Measurements from ENCODE around the gene HEATR9. TPM values are rescaled to one million over a fixed set of nuclear protein-coding genes. Genes with fewer than 3 reads are reported as not detected.

The HEATR9 gene
- total RNA-seq, 4 donors from 2014 or later = 0.15 TPM; not detected in 3

DNA sequence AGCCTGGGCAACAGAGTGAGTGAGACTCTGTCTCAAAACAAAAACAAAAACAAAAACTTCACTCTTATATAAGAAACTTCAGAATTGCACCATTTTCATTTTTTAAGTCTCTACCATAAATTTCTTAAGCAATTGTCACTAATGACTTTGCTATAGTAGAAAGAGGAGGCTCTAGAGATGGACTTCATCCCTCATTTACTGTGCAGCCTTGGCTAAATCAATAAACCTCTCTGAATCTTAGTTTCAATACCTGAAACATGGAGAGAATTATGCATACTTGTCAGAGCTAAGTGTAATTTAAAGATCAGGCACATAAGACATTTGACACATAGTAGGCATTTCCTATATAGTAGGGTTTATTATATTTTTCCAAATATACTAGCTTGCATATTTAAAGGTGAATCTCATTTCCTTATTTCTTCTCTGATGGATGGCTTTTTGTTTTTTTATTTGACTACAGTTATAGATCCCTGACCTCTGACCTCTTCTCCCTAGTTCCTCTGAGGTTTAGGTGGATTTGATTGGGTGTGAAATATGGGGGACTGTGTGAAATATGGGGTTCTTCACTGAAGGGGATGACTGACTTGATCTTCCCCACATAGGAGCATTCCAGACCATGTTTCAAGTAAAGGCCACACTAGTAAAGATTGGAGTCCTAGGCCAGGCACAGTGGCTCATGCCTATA is 8.8 kb upstream of the HEATR9 start:
- H3K4me3 ChIP-seq = peak overlapping the region in 1 of 4 donors; percentile 6
- no peaks in the 10 kb centered on the region for H3K4me1 ChIP-seq
- H3K9me3 ChIP-seq = no peaks in the 10 kb centered on the region
- intact Hi-C loops (cut with DNase I) = no loop called here
- no peak for DNase-seq
- TF ChIP-seq, protein P1, sequence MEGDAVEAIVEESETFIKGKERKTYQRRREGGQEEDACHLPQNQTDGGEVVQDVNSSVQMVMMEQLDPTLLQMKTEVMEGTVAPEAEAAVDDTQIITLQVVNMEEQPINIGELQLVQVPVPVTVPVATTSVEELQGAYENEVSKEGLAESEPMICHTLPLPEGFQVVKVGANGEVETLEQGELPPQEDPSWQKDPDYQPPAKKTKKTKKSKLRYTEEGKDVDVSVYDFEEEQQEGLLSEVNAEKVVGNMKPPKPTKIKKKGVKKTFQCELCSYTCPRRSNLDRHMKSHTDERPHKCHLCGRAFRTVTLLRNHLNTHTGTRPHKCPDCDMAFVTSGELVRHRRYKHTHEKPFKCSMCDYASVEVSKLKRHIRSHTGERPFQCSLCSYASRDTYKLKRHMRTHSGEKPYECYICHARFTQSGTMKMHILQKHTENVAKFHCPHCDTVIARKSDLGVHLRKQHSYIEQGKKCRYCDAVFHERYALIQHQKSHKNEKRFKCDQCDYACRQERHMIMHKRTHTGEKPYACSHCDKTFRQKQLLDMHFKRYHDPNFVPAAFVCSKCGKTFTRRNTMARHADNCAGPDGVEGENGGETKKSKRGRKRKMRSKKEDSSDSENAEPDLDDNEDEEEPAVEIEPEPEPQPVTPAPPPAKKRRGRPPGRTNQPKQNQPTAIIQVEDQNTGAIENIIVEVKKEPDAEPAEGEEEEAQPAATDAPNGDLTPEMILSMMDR (IDR thresholded peaks at IDR 0.05) = no peak
- no peak for TF ChIP-seq POLR2A (IDR thresholded peaks at IDR 0.05)
- no peaks in the 10 kb centered on the region for H3K27me3 ChIP-seq
- H3K36me3 ChIP-seq = no peaks in the 10 kb centered on the region
- H3K27ac ChIP-seq = no peak overlapping the region

DNA sequence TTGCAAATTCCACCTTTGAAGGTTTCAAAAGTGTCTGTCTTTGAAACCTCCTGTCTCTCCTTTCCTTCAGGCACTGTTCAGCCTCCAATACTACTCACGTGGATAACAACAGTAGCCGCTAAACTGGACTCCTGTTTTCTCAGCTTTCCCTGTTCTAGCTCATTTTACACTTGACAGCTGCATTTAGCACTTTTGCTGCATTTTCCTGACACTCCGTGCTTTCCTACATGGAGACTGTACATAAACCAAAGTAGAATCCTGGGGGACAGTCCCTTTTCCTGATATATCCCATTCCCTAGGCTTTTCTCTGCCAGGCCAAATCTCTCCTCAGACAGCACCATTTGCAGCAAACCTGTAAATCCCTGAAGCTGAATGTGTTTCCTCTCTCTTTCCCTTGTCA is 7.8 kb upstream of the HEATR9 start:
- 82 to 88% methylated on average over 3 of the region's 3 CpGs for WGBS, 2 donors
- H3K4me1 ChIP-seq = no peaks in the 10 kb centered on the region
- TF ChIP-seq, protein P1 (IDR thresholded peaks at IDR 0.05) = no peak
- TF ChIP-seq POLR2A (IDR thresholded peaks at IDR 0.05) = no peak
- DNase-seq = no peak
- no peaks in the 10 kb centered on the region for H3K36me3 ChIP-seq
- no peaks in the 10 kb centered on the region for H3K27me3 ChIP-seq
- intact Hi-C loops (cut with DNase I) = no loop called here
- no peaks in the 10 kb centered on the region for H3K9me3 ChIP-seq
- no peak overlapping the region for H3K27ac ChIP-seq
- H3K4me3 ChIP-seq = peak overlapping the region in 1 of 4 donors; percentile 2

DNA sequence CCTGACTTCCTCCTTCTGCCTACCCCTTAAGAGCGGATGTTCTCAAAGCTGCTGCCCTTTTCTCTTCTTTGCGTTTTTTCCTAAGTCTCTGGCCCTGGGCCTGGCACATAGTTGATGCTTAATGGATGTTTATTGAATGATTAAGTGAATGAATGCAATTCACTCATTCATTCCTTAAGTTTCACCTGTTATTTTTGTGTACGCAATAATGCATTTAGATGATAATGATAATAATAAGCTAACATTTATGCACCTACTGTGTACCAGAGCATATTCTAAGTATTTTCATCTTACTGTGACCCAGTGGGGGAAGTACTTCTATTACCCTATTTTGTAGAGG is 7.1 kb upstream of the HEATR9 start:
- H3K4me1 ChIP-seq = no peaks in the 10 kb centered on the region
- intact Hi-C loops (cut with DNase I) = no loop called here
- H3K27ac ChIP-seq = no peak overlapping the region
- peak overlapping the region in 1 of 4 donors; percentile 2 for H3K4me3 ChIP-seq
- 61 to 69% methylated on average over 3 of the region's 3 CpGs for WGBS, 2 donors
- no peaks in the 10 kb centered on the region for H3K9me3 ChIP-seq
- no peaks in the 10 kb centered on the region for H3K27me3 ChIP-seq
- DNase-seq = no peak
- TF ChIP-seq, protein P1 (IDR thresholded peaks at IDR 0.05) = no peak
- TF ChIP-seq POLR2A (IDR thresholded peaks at IDR 0.05) = no peak
- H3K36me3 ChIP-seq = no peaks in the 10 kb centered on the region

DNA sequence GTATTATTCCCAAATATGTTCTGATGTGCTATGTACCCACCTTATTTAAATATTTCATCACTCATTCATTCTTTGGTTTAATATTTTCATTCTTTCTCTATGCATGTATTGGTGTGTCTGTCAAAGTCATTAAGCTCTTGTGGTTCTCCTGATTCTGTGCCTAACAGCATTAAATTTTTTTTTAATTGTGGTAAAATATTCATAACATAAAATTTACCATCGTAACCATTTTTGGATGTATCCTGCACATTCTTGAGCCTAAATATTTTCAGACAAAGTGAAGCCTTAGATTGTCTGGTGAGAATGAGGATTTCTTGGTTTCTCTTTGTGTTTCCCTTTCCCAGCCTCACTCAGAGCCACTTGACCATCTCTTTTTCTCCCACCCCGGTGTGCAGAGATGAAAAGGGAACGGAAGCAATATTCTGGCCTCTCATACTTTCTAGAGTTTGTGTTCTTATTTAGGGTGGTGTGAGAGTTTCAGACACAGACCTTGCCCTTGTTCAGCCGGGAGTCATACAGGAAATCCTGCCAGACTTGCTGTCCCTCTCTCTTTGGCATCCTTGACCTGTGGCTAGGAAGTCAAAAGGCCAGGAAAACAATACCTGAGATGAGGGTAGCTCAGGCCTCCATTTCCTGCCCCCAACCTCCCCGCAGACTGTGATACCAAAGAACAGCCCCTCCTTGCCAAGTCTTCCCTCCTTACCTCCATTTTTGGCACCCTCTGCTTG is 6.5 kb upstream of the HEATR9 start:
- Histone ChIP-seq H3K4me1 (no peaks in the 10 kb centered on the region), H3K36me3 (no peaks in the 10 kb centered on the region), H3K27ac (no peak overlapping the region), H3K4me3 (no peak overlapping the region), H3K9me3 (no peaks in the 10 kb centered on the region), H3K27me3 (no peaks in the 10 kb centered on the region)
- whole genome bisulfite sequencing, 2 donors = 58 to 64% methylated on average over 4 to 5 of the region's 5 CpGs
- intact Hi-C loops (cut with DNase I) = no loop called here
- TF ChIP-seq POLR2A (IDR thresholded peaks at IDR 0.05) = no peak
- TF ChIP-seq, protein P1 (IDR thresholded peaks at IDR 0.05) = no peak
- no peak for DNase-seq

DNA sequence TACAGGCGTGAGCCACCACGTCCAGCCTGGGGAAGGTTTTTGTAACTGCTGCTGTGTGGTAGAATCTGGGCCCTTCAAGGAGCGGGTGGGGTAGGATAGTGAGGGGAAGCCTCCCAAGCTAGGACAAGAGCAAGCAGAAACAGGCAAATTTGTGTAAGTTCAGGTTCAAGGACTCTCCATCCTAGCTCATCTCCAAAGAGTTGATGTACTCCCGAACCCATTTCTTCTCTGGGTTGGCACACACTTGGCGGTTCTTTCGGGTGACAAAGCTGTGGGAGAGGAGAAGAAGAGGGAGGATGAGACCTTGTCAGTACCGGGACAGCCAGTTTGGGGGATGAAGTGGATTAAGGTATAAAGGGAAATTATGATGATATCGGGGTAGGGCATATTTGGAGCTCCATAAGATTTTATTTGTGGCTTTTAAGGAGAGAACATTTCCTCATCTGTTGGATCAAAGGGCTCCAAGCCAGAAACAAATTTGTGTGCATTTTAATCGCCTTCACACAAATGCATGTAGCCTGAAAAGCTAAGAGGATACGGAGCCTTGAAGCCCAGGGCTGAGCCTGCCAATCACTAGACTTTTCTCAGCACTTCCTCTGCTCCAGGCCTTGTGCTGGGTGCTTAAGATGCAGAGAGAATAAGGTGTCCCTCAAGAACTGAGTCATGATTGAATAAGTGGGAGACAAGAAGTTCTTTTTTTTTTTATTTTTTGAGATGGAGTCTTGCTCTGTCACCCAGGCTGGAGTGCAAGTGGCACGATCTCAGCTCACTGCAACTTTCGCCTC is 3.7 kb upstream of the HEATR9 start:
- no peaks in the 10 kb centered on the region for H3K36me3 ChIP-seq
- no peaks in the 10 kb centered on the region for H3K9me3 ChIP-seq
- H3K4me1 ChIP-seq = no peaks in the 10 kb centered on the region
- H3K27ac ChIP-seq = no peak overlapping the region
- intact Hi-C loops (cut with DNase I) = no loop called here
- H3K4me3 ChIP-seq = no peak overlapping the region
- H3K27me3 ChIP-seq = no peaks in the 10 kb centered on the region
- no peak for TF ChIP-seq POLR2A (IDR thresholded peaks at IDR 0.05)
- TF ChIP-seq, protein P1 (IDR thresholded peaks at IDR 0.05) = no peak
- DNase-seq = no peak
- WGBS, 2 donors = 93 to 96% methylated on average over 10 to 11 of the region's 12 CpGs

All from esophagus squamous epithelium (tissue), 5 donors.